Mesodermal cell (in vitro differentiated cells): ENCODE data around the gene STARD10.
"Not testable (repeated sequence)": the region's sequence is repeated elsewhere in the genome, so short reads cannot be mapped to it uniquely, and the experiment has no call there.

Experiments
- H3K27ac ChIP-seq: 2 replicates; pipeline ENCODE4 v1.7.0; 2013; ENCODE audit warnings: mild to moderate bottlenecking, low read depth, low read length, moderate library complexity; ENCODE audit not compliant: severe bottlenecking
- H3K36me3 ChIP-seq: 2 replicates; pipeline ENCODE4 v1.7.1; 2013; ENCODE audit warnings: mild to moderate bottlenecking, low read length, moderate library complexity; ENCODE audit not compliant: control insufficient read depth, insufficient read depth
- H3K4me1 ChIP-seq: one replicate; pipeline ENCODE4 v1.7.1; 2013; ENCODE audit warnings: mild to moderate bottlenecking, low read length; ENCODE audit not compliant: insufficient read depth, control insufficient read depth, poor library complexity, severe bottlenecking
- H3K4me3 ChIP-seq: 2 replicates; pipeline ENCODE4 v1.7.0; 2013; ENCODE audit warnings: low read length, control low read depth, mild to moderate bottlenecking; ENCODE audit not compliant: insufficient read depth, poor library complexity, severe bottlenecking; ENCODE audit errors: extremely low read depth
- H3K9me3 ChIP-seq: 2 replicates; pipeline ENCODE4 v1.7.1; 2013; ENCODE audit warnings: mild to moderate bottlenecking, low read length, moderate library complexity; ENCODE audit not compliant: control insufficient read depth
- WGBS, 2 experiments: methylation state at CpG; one replicate each; pipeline ENCODE4 v1.1.5; 2013; ENCODE audit warnings: missing lambda C conversion rate in 2 of 2; ENCODE audit not compliant: insufficient coverage in 2 of 2; 5-methylcytosine and 5-hydroxymethylcytosine counted together

Gene STARD10

DNA sequence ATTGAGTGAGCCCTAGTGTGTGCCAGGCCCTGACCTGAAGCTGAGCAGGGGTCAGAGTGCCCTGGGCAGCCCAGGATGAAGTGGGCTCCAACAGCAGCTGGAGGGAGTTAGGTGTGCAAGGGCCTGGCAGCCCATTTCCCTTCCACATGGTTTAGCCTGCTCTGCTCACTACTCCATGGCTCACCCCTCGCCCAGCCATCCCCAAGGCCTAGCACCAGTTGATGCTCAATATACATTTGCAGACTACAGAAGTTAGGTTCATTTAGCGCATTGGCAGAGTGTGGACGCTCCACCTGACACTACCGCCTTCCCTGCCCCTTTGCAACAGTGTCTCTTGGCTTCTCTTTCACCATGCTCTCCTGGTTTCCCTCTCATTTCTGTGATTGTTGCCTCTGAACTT is 24.1 kb upstream of the STARD10 start:
- Histone ChIP-seq H3K36me3 (peaks cover 3% of the 10 kb centered on the region), H3K9me3 (no peaks in the 10 kb centered on the region), H3K27ac (no peak overlapping the region), H3K4me3 (no peak overlapping the region), H3K4me1 (peaks cover 34% of the 10 kb centered on the region)
- WGBS, 2 experiments, result 98 to 99% methylated on average over 4 of the region's 4 CpGs

DNA sequence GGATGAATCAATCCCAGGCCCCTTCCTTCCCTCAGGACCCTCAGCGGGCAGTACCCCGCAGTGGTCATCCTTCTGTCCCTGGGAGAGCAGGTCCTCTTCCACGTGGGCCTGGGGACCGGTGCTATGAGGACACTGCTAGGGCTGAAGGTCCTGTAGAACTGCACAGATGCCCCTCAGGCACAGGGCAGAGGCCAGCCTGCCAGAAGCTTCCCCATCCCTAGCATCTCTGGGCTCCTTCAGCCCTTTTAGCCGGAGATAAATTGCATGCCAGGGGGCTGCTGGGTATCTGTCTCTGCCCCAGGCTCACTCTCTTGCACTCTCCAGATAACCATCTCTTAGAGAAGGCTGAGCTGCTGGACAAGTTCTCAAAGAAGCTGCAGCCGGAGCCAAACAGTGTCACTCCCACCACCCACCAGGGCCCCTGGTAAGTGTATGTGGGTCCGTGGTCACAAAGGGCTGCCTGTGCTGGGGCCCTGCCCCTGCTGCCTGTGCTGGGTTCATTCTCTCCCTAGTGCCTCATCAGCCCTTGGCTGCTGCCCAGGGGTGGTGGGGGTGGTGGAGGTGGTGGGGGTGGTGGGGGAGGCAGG is 22.6 kb upstream of the STARD10 start:
- 89 to 95% methylated on average over 5 of the region's 7 CpGs for WGBS, 2 experiments
- Histone ChIP-seq H3K9me3 (no peaks in the 10 kb centered on the region), H3K4me3 (no peak overlapping the region), H3K27ac (no peak overlapping the region), H3K4me1 (peaks cover 31% of the 10 kb centered on the region), H3K36me3 (peaks cover 3% of the 10 kb centered on the region)

DNA sequence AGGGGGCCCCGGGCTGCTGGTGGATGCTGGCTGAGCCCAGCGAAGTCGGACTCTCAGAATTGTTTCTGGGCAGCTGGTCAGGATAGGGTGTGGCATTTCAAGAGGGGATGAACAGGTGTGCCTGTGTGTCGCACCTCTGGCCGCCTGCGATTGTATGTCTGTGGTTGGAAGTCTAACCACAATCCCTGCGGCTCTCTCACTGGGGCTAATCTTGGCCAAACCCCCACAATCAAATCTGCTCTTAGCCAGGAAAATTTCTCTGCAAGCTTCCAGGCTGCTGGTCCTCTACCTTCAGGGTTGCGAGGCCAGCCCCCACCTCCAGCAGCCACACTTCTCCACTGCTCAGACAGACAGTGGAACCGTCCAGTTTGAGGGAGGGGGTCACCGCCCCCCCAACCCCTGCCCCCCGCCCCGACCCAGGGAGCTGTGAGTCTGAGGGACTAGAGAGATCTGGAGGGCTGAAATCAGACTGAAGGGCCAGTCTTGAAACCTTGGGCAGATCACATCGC is 21.3 kb upstream of the STARD10 start:
- H3K27ac ChIP-seq, result peak overlapping the region; percentile 87
- H3K4me3 ChIP-seq, result peak overlapping the region; percentile 54
- 35 to 54% methylated on average over 7 to 9 of the region's 13 CpGs for WGBS, 2 experiments
- peaks cover 6% of the 10 kb centered on the region for H3K36me3 ChIP-seq
- H3K4me1 ChIP-seq, result peaks cover 31% of the 10 kb centered on the region
- H3K9me3 ChIP-seq, result no peaks in the 10 kb centered on the region

DNA sequence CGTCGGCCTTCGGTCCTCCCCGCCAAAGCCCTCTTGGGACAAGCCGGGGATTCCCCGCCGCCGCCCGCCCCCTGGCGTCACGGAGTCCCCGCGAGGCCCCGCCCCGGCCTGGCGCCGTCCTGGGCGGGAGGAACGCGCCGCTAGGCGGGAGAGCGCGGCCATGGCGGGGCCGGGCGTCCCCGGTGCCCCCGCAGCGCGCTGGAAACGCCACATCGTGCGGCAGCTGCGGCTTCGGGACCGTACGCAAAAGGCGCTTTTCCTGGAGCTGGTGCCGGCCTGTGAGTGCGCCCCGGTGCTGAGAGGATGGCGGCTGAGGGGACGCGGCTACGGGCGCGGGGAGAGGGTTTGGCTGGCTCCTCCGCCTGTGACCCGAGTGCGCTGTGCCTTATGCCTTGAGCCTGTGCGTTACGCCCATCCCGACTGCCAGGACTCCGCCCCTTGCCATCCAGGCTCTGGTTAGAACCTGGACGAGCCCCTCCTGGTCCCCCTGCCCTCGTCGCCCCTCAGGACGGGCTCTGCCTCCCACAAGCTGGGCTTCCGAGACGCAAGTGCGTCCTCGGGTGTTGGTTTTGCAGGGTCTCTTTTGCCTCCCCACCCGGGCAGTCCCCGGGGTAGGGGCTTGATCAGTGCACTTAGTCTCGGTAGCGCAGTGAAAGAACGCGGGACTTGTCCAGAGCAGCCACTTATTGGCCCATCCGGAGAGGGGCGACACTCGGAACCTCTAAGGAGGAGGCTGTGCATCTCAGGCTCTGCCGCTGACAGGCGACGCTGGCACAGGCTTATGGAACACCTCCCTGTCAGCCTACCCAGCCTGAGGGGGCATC is 20.7 kb upstream of the STARD10 start, which contains the start of gene ATG16L2:
ATG16L2 (plus strand) TSS at position 126 of the 824 bp plus-strand sequence; CDS start at position 161, 35 bp downstream.
- Histone ChIP-seq H3K4me3 (peak within 1 kb of the TSS; percentile 54), H3K27ac (peak within 1 kb of the TSS; percentile 87), H3K4me1 (peaks cover 30% of the 10 kb centered on the region), H3K9me3 (no peaks in the 10 kb centered on the region), H3K36me3 (peaks cover 6% of the 10 kb centered on the region)
- 0% methylated on average over 56 to 74 of the region's 75 CpGs for WGBS, 2 experiments

GRCh38 chr11:72813740-72814285 is 20.0 kb upstream of the STARD10 start:
- Histone ChIP-seq H3K4me1 (peaks cover 24% of the 10 kb centered on the region), H3K9me3 (no peaks in the 10 kb centered on the region), H3K36me3 (peaks cover 6% of the 10 kb centered on the region), H3K4me3 (peak overlapping the region; percentile 54), H3K27ac (peak overlapping the region; percentile 87)
- WGBS, 2 experiments, result 3 to 4% methylated on average over 46 to 47 of the region's 47 CpGs

- Histone ChIP-seq H3K4me1 (peaks cover 22% of the 10 kb centered on the region), H3K27ac (peak overlapping the region; percentile 87), H3K4me3 (peak overlapping the region; percentile 54), H3K9me3 (no peaks in the 10 kb centered on the region), H3K36me3 (peaks cover 6% of the 10 kb centered on the region)
- 65 to 69% methylated on average over 24 of the region's 24 CpGs for WGBS, 2 experiments
Measured at GRCh38 chr11:72812967-72813739, 19.3 kb upstream of the STARD10 start.

- Histone ChIP-seq H3K4me3 (no peak overlapping the region), H3K27ac (no peak overlapping the region), H3K4me1 (peaks cover 22% of the 10 kb centered on the region), H3K9me3 (no peaks in the 10 kb centered on the region), H3K36me3 (peaks cover 6% of the 10 kb centered on the region)
- 84 to 91% methylated on average over 2 to 3 of the region's 4 CpGs for WGBS, 2 experiments
Measured at GRCh38 chr11:72812604-72812966, 18.7 kb upstream of the STARD10 start.

- H3K9me3 ChIP-seq, H3K4me3 ChIP-seq, H3K27ac ChIP-seq, H3K36me3 ChIP-seq: not testable (repeated sequence)
- 88 to 93% methylated on average over 10 of the region's 10 CpGs for whole genome bisulfite sequencing, 2 experiments
- H3K4me1 ChIP-seq, result peaks cover 22% of the 10 kb centered on the region
Measured at GRCh38 chr11:72811686-72812085, 17.8 kb upstream of the STARD10 start.

- Histone ChIP-seq H3K27ac (no peak overlapping the region), H3K9me3 (no peaks in the 10 kb centered on the region), H3K4me3 (no peak overlapping the region), H3K4me1 (peaks cover 4% of the 10 kb centered on the region), H3K36me3 (peaks cover 6% of the 10 kb centered on the region)
- WGBS, 2 experiments, result 90 to 100% methylated on average over 2 to 3 of the region's 4 CpGs
Measured at GRCh38 chr11:72808331-72808798, 14.5 kb upstream of the STARD10 start.

DNA sequence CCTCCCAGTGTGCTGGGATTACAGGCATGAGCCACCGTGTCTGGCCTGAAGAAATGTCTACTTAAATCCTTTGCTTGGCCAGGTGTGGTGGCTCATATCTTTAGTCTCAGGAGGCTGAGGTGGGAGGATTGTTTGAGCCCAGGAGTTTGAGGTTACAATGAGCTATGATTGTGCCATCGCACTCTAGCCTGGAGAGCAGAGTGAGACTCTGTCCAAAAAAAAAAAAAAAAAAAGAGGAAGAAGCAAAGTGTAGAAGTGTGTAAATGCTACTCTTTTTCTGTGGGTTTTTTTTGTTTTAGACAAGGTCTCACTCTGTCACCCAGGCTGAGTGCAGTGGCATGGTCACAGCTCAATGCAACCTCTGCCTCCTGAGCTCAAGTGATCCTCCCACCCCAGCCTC is 13.9 kb upstream of the STARD10 start:
- Histone ChIP-seq H3K36me3 (peaks cover 6% of the 10 kb centered on the region), H3K4me1 (no peaks in the 10 kb centered on the region), H3K27ac (no peak overlapping the region), H3K4me3 (no peak overlapping the region), H3K9me3 (no peaks in the 10 kb centered on the region)
- WGBS, 2 experiments, result 75 to 100% methylated on average over 2 of the region's 2 CpGs
